Stomach (tissue), 4 donors: ENCODE data around the gene BOK.

ENCODE experiments used
- POLR2A ChIP-seq, 4 donors: fragments of 450-650 bp; IDR thresholded peaks; one replicate each; pipeline ENCODE4 v1.6.1; 2016; ENCODE audit warnings: antibody characterized with exemption in 4 of 4, control low read depth in 2 of 4, mild to moderate bottlenecking in 1 of 4, moderate library complexity in 1 of 4
- TF ChIP-seq, protein P1 (sequence below), 7 experiments: fragments of 450-650 bp in 4 of 7; fragments of 200-600 bp in 3 of 7; sonication (generic) in 3 of 7; IDR thresholded peaks; one replicate each; pipeline ENCODE4 v1.5.1; 2016 to 2019; ENCODE audit warnings: antibody characterized with exemption in 7 of 7, control low read depth in 2 of 7, mild to moderate bottlenecking in 1 of 7

DNA sequence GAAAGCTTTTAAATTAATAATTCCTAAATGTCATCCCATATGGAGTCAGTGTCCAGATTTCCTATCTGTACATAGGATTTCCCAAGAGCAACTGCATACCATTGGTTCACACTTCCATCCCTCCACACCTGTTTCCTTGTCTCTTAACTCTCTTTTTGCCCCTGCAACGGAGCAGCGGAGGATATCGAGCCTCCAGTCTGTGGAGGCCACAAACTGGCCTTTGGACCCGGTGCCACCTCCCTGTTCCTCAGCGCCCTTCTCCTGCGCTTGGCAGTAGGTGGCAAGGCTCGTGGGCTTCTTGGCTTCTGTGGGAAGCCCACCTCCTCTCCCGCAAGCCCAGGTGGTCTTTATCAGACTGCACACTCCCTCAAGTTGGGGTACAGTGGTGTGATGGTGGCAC lies 26.4 kb upstream of the BOK start:
- no peak for TF ChIP-seq POLR2A (IDR thresholded peaks at IDR 0.05)
- TF ChIP-seq, protein P1, sequence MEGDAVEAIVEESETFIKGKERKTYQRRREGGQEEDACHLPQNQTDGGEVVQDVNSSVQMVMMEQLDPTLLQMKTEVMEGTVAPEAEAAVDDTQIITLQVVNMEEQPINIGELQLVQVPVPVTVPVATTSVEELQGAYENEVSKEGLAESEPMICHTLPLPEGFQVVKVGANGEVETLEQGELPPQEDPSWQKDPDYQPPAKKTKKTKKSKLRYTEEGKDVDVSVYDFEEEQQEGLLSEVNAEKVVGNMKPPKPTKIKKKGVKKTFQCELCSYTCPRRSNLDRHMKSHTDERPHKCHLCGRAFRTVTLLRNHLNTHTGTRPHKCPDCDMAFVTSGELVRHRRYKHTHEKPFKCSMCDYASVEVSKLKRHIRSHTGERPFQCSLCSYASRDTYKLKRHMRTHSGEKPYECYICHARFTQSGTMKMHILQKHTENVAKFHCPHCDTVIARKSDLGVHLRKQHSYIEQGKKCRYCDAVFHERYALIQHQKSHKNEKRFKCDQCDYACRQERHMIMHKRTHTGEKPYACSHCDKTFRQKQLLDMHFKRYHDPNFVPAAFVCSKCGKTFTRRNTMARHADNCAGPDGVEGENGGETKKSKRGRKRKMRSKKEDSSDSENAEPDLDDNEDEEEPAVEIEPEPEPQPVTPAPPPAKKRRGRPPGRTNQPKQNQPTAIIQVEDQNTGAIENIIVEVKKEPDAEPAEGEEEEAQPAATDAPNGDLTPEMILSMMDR (IDR thresholded peaks at IDR 0.05) = no peak
